ENCODE results near the gene CLIP2.
"Not testable (repeated sequence)": the region's sequence is repeated elsewhere in the genome, so short reads cannot be mapped to it uniquely, and the experiment has no call there.

DNA sequence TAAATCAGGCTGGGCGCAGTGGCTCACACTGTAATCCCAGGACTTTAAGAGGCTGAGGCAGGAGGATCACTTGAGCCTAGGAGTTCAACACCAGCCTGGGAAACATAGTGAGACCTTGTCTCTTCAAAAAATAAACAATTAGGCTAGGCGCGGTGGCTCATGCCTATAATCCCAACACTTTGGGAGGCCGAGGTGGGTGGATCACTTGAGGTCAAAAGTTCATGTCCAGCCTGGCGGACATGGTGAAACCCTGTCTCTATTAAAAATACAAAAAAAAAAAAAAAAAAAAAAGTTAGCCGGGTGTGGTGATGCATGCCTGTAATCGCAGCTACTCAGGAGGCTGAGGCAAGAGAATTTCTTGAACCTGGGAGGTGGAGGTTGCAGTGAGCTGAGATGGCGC is 95.6 kb downstream of the CLIP2 start:
- TF ChIP-seq, protein P1, sequence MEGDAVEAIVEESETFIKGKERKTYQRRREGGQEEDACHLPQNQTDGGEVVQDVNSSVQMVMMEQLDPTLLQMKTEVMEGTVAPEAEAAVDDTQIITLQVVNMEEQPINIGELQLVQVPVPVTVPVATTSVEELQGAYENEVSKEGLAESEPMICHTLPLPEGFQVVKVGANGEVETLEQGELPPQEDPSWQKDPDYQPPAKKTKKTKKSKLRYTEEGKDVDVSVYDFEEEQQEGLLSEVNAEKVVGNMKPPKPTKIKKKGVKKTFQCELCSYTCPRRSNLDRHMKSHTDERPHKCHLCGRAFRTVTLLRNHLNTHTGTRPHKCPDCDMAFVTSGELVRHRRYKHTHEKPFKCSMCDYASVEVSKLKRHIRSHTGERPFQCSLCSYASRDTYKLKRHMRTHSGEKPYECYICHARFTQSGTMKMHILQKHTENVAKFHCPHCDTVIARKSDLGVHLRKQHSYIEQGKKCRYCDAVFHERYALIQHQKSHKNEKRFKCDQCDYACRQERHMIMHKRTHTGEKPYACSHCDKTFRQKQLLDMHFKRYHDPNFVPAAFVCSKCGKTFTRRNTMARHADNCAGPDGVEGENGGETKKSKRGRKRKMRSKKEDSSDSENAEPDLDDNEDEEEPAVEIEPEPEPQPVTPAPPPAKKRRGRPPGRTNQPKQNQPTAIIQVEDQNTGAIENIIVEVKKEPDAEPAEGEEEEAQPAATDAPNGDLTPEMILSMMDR (IDR thresholded peaks at IDR 0.05; ENCODE audit: borderline replicate concordance, extremely low read depth, low read length, poor library complexity, severe bottlenecking), result not testable (repeated sequence)
- TF ChIP-seq EZH2 (IDR thresholded peaks at IDR 0.05; ENCODE audit: borderline replicate concordance, low read depth, low read length, severe bottlenecking), result not testable (repeated sequence)
